HG02623 (cell line): ENCODE measurements around the gene CD79A.

ENCODE experiments used
- ATAC-seq: cut with Tn5 transposase; IDR thresholded peaks from one replicate; pipeline ENCODE4 v1.9.1; 2021; ENCODE audit warnings: moderate library complexity; ENCODE audit not compliant: unreplicated experiment

Gene CD79A

DNA sequence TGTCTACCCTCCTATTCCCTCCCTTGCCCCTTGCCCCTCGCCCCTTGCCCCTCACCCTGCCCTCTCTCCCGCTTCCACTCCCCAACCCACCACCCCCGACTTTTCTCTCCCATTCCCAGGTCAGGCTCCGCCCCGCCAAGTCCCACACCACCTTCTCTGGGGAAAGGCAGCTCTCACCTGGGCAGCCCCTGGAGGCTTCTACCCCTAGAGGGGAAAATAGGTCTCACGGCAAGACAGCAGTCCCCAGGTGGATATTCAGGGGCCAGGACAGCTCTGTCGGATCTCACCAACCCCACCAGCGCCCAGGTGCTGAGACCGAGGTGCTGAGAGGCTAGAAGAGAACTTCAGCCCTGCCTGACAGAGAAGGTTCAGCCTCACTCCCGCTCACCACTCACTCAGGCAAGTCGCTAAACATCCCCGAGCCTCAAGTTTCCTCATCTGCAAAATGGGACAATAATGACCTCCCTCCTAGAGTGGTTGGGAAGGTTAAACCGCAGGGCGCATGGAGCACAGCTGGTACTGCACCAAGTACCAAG, 52.5 kb downstream of the CD79A start:
- no peak for ATAC-seq

GRCh38 chr19:41930322-41930722, 53.2 kb downstream of the CD79A start:
- no peak for ATAC-seq
